Suprapubic skin (tissue), 4 donors: Measurements from ENCODE around the gene PPP2R1A. TPM values are rescaled to one million over a fixed set of nuclear protein-coding genes. Genes with fewer than 3 reads are reported as not detected.
A peak's percentile ranks its signal among the peaks of the same experiment; 100 is the strongest.

Experiments used
- DNase-seq, 2 donors: peaks; one replicate each; pipeline ENCODE4 v3.0.0-alpha.2; 2019; ENCODE audit warnings: low spot score in 2 of 2
- H3K27ac ChIP-seq: fragments of 200-600 bp; sonication (generic); one replicate; pipeline ENCODE4 v1.5.1; 2019
- H3K27me3 ChIP-seq: fragments of 200-600 bp; sonication (generic); one replicate; pipeline ENCODE4 v1.5.1; 2019
- H3K36me3 ChIP-seq: fragments of 200-600 bp; sonication (generic); one replicate; pipeline ENCODE4 v1.5.1; 2019
- H3K4me1 ChIP-seq: fragments of 200-600 bp; sonication (generic); one replicate; pipeline ENCODE4 v1.5.1; 2019
- H3K4me3 ChIP-seq: fragments of 200-600 bp; sonication (generic); one replicate; pipeline ENCODE4 v1.5.1; 2019; ENCODE audit warnings: mild to moderate bottlenecking
- H3K9me3 ChIP-seq: fragments of 200-600 bp; sonication (generic); one replicate; pipeline ENCODE4 v1.5.1; 2019
- CTCF ChIP-seq, 2 donors: fragments of 200-600 bp in 1 of 2; fragments of 450-650 bp in 1 of 2; sonication (generic) in 1 of 2; IDR thresholded peaks; one replicate each; pipeline ENCODE4 v1.5.1; 2016 to 2019; ENCODE audit warnings: antibody characterized with exemption in 2 of 2, mild to moderate bottlenecking in 1 of 2, moderate library complexity in 1 of 2
- EP300 ChIP-seq: sonication (generic); formaldehyde crosslinking; IDR thresholded peaks from one replicate; pipeline ENCODE4 v1.6.1; 2017; ENCODE audit warnings: antibody characterized with exemption
- POLR2A ChIP-seq, 2 donors: fragments of 450-650 bp; IDR thresholded peaks; one replicate each; pipeline ENCODE4 v1.6.1; 2017; ENCODE audit warnings: antibody characterized with exemption in 2 of 2, mild to moderate bottlenecking in 2 of 2, moderate library complexity in 2 of 2
- POLR2AphosphoS5 ChIP-seq, 3 donors: sonication (generic); formaldehyde crosslinking; IDR thresholded peaks; one replicate each; pipeline ENCODE4 v1.6.1; 2017; ENCODE audit warnings: antibody characterized with exemption in 3 of 3
- WGBS: methylation state at CpG from one replicate; pipeline ENCODE4 v1.1.5; 2018; 5-methylcytosine and 5-hydroxymethylcytosine counted together
- total RNA-seq, 4 donors: library from RNA; depleted of rRNA; stranded (reverse); fragments of >200 nt; gene quantifications; one replicate each; pipeline ENCODE4 v1.1.0, GENCODE V29; 2016

PPP2R1A gene
- total RNA-seq, 4 donors from 2014 or later = 206 to 285 (median 217) TPM

- Histone ChIP-seq H3K27me3 (no peaks in the 10 kb centered on the region), H3K4me1 (peaks cover 5% of the 10 kb centered on the region), H3K4me3 (no peak overlapping the region), H3K27ac (peak overlapping the region; percentile 32), H3K36me3 (peaks cover 34% of the 10 kb centered on the region), H3K9me3 (no peaks in the 10 kb centered on the region)
- TF ChIP-seq EP300 (no peak), POLR2AphosphoS5 (IDR thresholded peaks at IDR 0.05) (no peak), CTCF (IDR thresholded peaks at IDR 0.05) (no peak), POLR2A (IDR thresholded peaks at IDR 0.05) (no peak)
- DNase-seq = no peak
- 86% methylated on average over 1 of the region's 1 CpG for WGBS
Observed at GRCh38 chr19:52230685-52231084, 40.8 kb downstream of the PPP2R1A start.

GRCh38 chr19:52231154-52231910 is 41.5 kb downstream of the PPP2R1A start:
- no peak for DNase-seq
- 51% methylated on average over 3 of the region's 3 CpGs for WGBS
- TF ChIP-seq POLR2AphosphoS5 (IDR thresholded peaks at IDR 0.05) (no peak), POLR2A (IDR thresholded peaks at IDR 0.05) (no peak), EP300 (no peak)
- Histone ChIP-seq H3K4me3 (no peak overlapping the region), H3K4me1 (peaks cover 5% of the 10 kb centered on the region), H3K27me3 (no peaks in the 10 kb centered on the region), H3K27ac (peak overlapping the region; percentile 32), H3K9me3 (no peaks in the 10 kb centered on the region), H3K36me3 (peaks cover 28% of the 10 kb centered on the region)

- Histone ChIP-seq H3K4me1 (peaks cover 5% of the 10 kb centered on the region), H3K27me3 (no peaks in the 10 kb centered on the region), H3K9me3 (no peaks in the 10 kb centered on the region), H3K36me3 (peaks cover 3% of the 10 kb centered on the region), H3K4me3 (no peak overlapping the region), H3K27ac (no peak overlapping the region)
- TF ChIP-seq CTCF (IDR thresholded peaks at IDR 0.05) (no peak), EP300 (no peak), POLR2AphosphoS5 (IDR thresholded peaks at IDR 0.05) (no peak), POLR2A (IDR thresholded peaks at IDR 0.05) (no peak)
- no peak for DNase-seq
- WGBS = 89% methylated on average over 2 of the region's 2 CpGs
Observed at GRCh38 chr19:52234406-52234805, 44.6 kb downstream of the PPP2R1A start.

- no peaks in the 10 kb centered on the region for H3K36me3 ChIP-seq
- no peaks in the 10 kb centered on the region for H3K9me3 ChIP-seq
- H3K4me3 ChIP-seq = no peak overlapping the region
- H3K27ac ChIP-seq = no peak overlapping the region
- no peaks in the 10 kb centered on the region for H3K4me1 ChIP-seq
- no peaks in the 10 kb centered on the region for H3K27me3 ChIP-seq
- WGBS = 73% methylated on average over 2 of the region's 2 CpGs
- DNase-seq = no peak
- TF ChIP-seq POLR2A (IDR thresholded peaks at IDR 0.05) = no peak
Observed at GRCh38 chr19:52237197-52237596, 47.3 kb downstream of the PPP2R1A start.

- Histone ChIP-seq H3K4me3 (no peak overlapping the region), H3K36me3 (no peaks in the 10 kb centered on the region), H3K27me3 (no peaks in the 10 kb centered on the region), H3K9me3 (no peaks in the 10 kb centered on the region), H3K27ac (no peak overlapping the region), H3K4me1 (no peaks in the 10 kb centered on the region)
- 12% methylated on average over 8 of the region's 8 CpGs for WGBS
- DNase-seq = no peak
- TF ChIP-seq POLR2AphosphoS5 (IDR thresholded peaks at IDR 0.05) (no peak), CTCF (IDR thresholded peaks at IDR 0.05) (peak; percentile 83 to 89)
Observed at GRCh38 chr19:52237771-52238400, 48.0 kb downstream of the PPP2R1A start.

GRCh38 chr19:52244021-52244420 is 54.2 kb downstream of the PPP2R1A start:
- 84% methylated on average over 12 of the region's 12 CpGs for WGBS
- no peaks in the 10 kb centered on the region for H3K36me3 ChIP-seq
- no peak overlapping the region for H3K4me3 ChIP-seq
- H3K9me3 ChIP-seq = no peaks in the 10 kb centered on the region
- H3K27ac ChIP-seq = no peak overlapping the region
- no peak for DNase-seq
- no peaks in the 10 kb centered on the region for H3K27me3 ChIP-seq
- H3K4me1 ChIP-seq = no peaks in the 10 kb centered on the region
- TF ChIP-seq POLR2A (IDR thresholded peaks at IDR 0.05) (no peak), EP300 (no peak), POLR2AphosphoS5 (IDR thresholded peaks at IDR 0.05) (no peak), CTCF (IDR thresholded peaks at IDR 0.05) (no peak)
